Mucosa of rectum (tissue), 2 donors: ENCODE results near the gene IQCE.

ENCODE experiments used
- H3K27ac ChIP-seq, 2 donors: one replicate each; pipeline ENCODE4 v1.7.0; 2013; ENCODE audit warnings: inconsistent platforms in 2 of 2, low read depth in 2 of 2, low read length in 2 of 2
- H3K27me3 ChIP-seq, 2 donors: one replicate each; pipeline ENCODE4 v1.7.0; 2013; ENCODE audit warnings: low read length in 2 of 2; ENCODE audit not compliant: control insufficient read depth in 2 of 2, insufficient read depth in 2 of 2
- H3K36me3 ChIP-seq, 2 donors: one replicate each; pipeline ENCODE4 v1.7.0; 2013; ENCODE audit warnings: low read length in 2 of 2; ENCODE audit not compliant: control insufficient read depth in 2 of 2, insufficient read depth in 2 of 2
- H3K4me1 ChIP-seq, 2 donors: one replicate each; pipeline ENCODE4 v1.7.0; 2013; ENCODE audit warnings: low read length in 2 of 2, mild to moderate bottlenecking in 1 of 2; ENCODE audit not compliant: control insufficient read depth in 2 of 2, insufficient read depth in 2 of 2
- H3K4me3 ChIP-seq, 2 donors: one replicate each; pipeline ENCODE4 v1.7.0; 2013; ENCODE audit warnings: low read length in 2 of 2
- H3K9ac ChIP-seq, 2 donors: one replicate each; pipeline ENCODE4 v1.7.0; 2013; ENCODE audit warnings: low read length in 2 of 2, low read depth in 1 of 2, mild to moderate bottlenecking in 1 of 2
- H3K9me3 ChIP-seq, 2 donors: one replicate each; pipeline ENCODE4 v1.7.0; 2013; ENCODE audit warnings: low read length in 2 of 2; ENCODE audit not compliant: control insufficient read depth in 2 of 2
- donor health status: healthy.
- donor health status: Normal muscosa, but diverticular disease.

Gene IQCE

GRCh38 chr7:2577914-2578680, 19.3 kb downstream of the IQCE start:
- Histone ChIP-seq H3K9me3 (no peaks in the 10 kb centered on the region), H3K4me1 (no peaks in the 10 kb centered on the region), H3K4me3 (no peak overlapping the region), H3K27ac (no peak overlapping the region), H3K9ac (no peak overlapping the region), H3K36me3 (peaks cover 19 to 29% of the 10 kb centered on the region in 2 donors), H3K27me3 (no peaks in the 10 kb centered on the region)

- Histone ChIP-seq H3K9ac (no peak overlapping the region), H3K36me3 (peaks cover 22 to 27% of the 10 kb centered on the region in 2 donors), H3K4me3 (no peak overlapping the region), H3K9me3 (no peaks in the 10 kb centered on the region), H3K27ac (no peak overlapping the region), H3K27me3 (no peaks in the 10 kb centered on the region), H3K4me1 (no peaks in the 10 kb centered on the region)
Measured at GRCh38 chr7:2580636-2581035, 21.9 kb downstream of the IQCE start.

DNA sequence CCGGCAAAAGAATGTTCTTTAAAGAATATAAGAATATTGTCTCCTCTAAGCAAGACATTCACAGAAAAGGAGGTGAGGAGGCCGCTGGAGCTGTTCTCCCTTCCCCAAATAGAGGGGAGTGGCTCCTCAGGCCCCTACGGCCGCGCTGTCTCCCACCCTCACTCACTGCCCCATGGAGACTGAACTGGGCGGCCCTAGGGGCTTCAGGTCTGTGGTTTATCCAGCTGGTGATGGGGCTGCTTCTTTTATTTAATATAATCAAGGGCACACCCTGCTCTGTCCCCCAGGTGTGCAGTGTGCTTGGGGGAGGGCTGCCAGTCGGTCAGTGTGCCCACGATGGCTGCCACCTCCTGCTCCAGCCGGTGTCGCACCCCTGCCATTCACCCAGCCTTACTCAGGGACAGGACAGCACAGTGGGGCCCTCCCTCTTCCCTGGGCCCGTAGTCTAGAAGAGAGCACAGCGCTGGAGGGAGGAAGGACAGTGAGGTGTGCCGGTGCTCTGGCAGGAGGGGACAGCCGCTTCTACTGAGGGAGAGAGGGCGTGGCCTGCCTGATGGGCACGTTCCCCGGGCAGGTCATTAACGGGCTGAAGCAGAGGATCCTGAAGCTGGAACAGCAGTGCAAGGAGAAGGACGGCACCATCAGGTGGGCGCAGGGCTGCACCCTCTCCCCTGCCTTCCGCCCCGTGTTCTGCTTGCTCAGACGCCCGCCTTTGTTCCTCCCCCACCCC, 23.4 kb downstream of the IQCE start:
- Histone ChIP-seq H3K27me3 (no peaks in the 10 kb centered on the region), H3K36me3 (peaks cover 30 to 32% of the 10 kb centered on the region in 2 donors), H3K27ac (no peak overlapping the region), H3K4me1 (no peaks in the 10 kb centered on the region), H3K9ac (no peak overlapping the region), H3K4me3 (no peak overlapping the region), H3K9me3 (no peaks in the 10 kb centered on the region)

DNA sequence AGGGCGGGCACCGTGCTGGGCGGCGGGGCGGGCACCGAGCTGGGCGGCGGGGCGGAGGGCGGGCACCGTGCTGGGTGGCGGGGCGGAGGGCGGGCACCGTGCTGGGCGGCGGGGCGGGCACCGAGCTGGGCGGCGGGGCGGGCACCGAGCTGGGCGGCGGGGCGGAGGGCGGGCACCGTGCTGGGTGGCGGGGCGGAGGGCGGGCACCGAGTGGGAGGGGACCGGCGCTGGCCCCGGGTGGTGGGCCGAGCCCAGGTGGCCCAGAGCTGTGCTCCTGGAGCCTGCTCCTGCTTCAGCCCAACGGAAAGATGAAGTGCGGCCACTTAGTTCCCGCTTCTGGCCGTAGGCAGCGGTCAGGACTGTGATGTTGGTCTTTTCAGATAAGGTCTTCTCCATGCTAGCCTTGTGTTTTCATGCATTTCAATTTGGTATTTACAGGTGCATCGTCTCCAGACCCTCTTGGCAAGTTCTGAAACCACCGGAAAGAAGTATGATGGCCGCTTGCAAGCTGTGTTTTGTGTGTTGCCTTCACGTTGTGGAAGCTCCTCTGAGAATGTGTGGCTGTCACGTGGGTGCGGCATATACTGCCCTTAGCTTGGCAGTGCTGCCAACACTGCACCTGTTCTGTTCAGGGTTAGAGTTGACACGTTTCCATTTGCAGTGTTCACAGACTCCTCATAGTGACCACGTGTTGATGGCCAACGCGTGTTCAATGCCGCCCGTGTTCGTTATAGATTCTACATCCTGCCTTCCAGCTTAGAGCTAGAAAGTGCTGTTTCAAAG, 25.2 kb downstream of the IQCE start:
- Histone ChIP-seq H3K4me3 (no peak overlapping the region), H3K4me1 (no peaks in the 10 kb centered on the region), H3K9ac (no peak overlapping the region), H3K27ac (no peak overlapping the region), H3K9me3 (no peaks in the 10 kb centered on the region), H3K36me3 (peaks cover 30 to 31% of the 10 kb centered on the region in 2 donors), H3K27me3 (no peaks in the 10 kb centered on the region)

DNA sequence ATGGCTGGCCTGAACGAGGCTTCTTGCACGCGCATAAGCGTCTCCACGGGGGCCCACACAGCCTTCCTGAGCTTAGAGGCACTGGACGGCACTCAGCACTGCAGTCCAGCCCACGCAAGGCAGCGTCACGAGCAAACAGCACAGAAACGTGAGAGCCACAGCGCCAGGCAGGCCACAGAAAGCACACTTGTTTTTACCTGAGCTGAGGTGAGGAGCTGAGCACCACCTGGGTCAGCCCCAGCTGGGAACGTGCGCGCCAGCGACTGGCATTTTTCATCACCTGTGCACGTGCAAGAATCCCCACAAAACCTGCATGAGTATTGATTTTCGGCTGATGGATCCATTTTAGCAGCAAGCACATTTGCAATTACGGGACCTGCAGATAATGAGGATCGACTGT, 26.7 kb downstream of the IQCE start:
- Histone ChIP-seq H3K27ac (no peak overlapping the region), H3K4me1 (no peaks in the 10 kb centered on the region), H3K9me3 (no peaks in the 10 kb centered on the region), H3K27me3 (no peaks in the 10 kb centered on the region), H3K36me3 (peaks cover 30 to 38% of the 10 kb centered on the region in 2 donors), H3K9ac (no peak overlapping the region), H3K4me3 (no peak overlapping the region)

DNA sequence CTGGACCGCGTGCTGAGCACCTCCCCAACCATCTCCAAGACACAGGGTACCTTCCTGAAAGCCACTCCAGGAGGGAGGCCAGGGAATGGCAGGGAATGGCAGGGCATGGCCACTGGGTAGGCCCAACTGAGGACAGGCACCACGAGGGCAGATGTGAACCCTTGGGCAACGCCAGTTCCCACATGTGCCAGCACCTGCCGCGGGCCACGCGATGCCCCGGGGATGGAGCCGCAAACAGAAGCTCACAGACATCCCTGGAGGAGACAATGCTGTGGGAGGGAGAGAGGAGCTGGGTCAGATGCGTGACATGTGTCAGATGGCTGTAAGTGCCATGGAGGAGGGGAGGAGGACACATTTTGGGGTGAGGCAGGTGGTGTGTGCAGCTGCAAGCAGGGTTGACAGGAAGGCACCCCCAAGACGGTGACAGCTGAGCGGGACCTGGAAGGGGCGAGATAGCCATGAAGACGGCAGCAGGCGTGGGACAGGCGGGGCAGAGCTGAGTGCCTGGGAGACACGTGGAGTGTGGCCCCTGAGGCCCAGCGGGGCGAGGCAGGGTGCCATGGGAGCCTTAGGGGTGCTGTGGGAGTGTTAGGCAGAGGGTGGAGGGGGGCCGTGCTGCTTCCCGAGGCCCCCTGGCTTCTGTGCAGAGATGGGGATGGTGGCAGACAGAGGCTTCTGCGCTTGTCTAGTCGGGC, 27.7 kb downstream of the IQCE start:
- Histone ChIP-seq H3K4me3 (no peak overlapping the region), H3K4me1 (no peaks in the 10 kb centered on the region), H3K36me3 (peaks cover 30 to 40% of the 10 kb centered on the region in 2 donors), H3K27ac (no peak overlapping the region), H3K9me3 (no peaks in the 10 kb centered on the region), H3K9ac (no peak overlapping the region), H3K27me3 (no peaks in the 10 kb centered on the region)

GRCh38 chr7:2587134-2587533, 28.4 kb downstream of the IQCE start:
- H3K9me3 ChIP-seq, result no peaks in the 10 kb centered on the region
- no peak overlapping the region for H3K9ac ChIP-seq
- no peaks in the 10 kb centered on the region for H3K4me1 ChIP-seq
- H3K4me3 ChIP-seq, result no peak overlapping the region
- H3K27ac ChIP-seq, result no peak overlapping the region
- no peaks in the 10 kb centered on the region for H3K27me3 ChIP-seq
- peaks cover 32 to 40% of the 10 kb centered on the region in 2 donors for H3K36me3 ChIP-seq

GRCh38 chr7:2587778-2588177, 29.0 kb downstream of the IQCE start:
- H3K27ac ChIP-seq, result no peak overlapping the region
- H3K4me3 ChIP-seq, result no peak overlapping the region
- no peaks in the 10 kb centered on the region for H3K9me3 ChIP-seq
- no peaks in the 10 kb centered on the region for H3K4me1 ChIP-seq
- H3K9ac ChIP-seq, result no peak overlapping the region
- peaks cover 39 to 46% of the 10 kb centered on the region in 2 donors for H3K36me3 ChIP-seq
- H3K27me3 ChIP-seq, result no peaks in the 10 kb centered on the region

- Histone ChIP-seq H3K9me3 (no peaks in the 10 kb centered on the region), H3K4me1 (no peaks in the 10 kb centered on the region), H3K4me3 (no peak overlapping the region), H3K36me3 (peaks cover 45 to 53% of the 10 kb centered on the region in 2 donors), H3K9ac (no peak overlapping the region), H3K27me3 (no peaks in the 10 kb centered on the region), H3K27ac (no peak overlapping the region)
Measured at GRCh38 chr7:2589341-2589740, 30.6 kb downstream of the IQCE start.
